Left lung (tissue), 10 donors: ENCODE measurements around the gene CEP89. TPM values are rescaled to one million over a fixed set of nuclear protein-coding genes. Genes with fewer than 3 reads are reported as not detected.

Experiments
- ATAC-seq: fragments of 200-7000 bp; cut with Tn5 transposase; one replicate; pipeline ENCODE4 v1.9.1; 2020; ENCODE audit warnings: moderate library complexity
- DNase-seq, 4 donors: peaks; one replicate each; pipeline ENCODE4 v3.0.0-alpha.2; 2013 to 2020
- H3K27ac ChIP-seq, 2 donors: fragments of 200-600 bp; sonication (generic) in 1 of 2; one replicate each; pipeline versions ENCODE4 v1.5.0 to v1.8.0; 2020 to 2021
- H3K27me3 ChIP-seq, 2 donors: fragments of 200-600 bp; sonication (generic) in 1 of 2; one replicate each; pipeline versions ENCODE4 v1.5.0 to v1.8.0; 2020 to 2021
- H3K36me3 ChIP-seq, 2 donors: fragments of 200-600 bp; sonication (generic) in 1 of 2; one replicate each; pipeline versions ENCODE4 v1.5.0 to v1.8.0; 2020 to 2021
- H3K4me1 ChIP-seq, 2 donors: fragments of 200-600 bp; one replicate each; pipeline ENCODE4 v1.8.0; 2021
- H3K4me3 ChIP-seq, 2 donors: fragments of 200-600 bp; sonication (generic) in 1 of 2; one replicate each; pipeline versions ENCODE4 v1.5.0 to v1.8.0; 2020 to 2021; ENCODE audit warnings: mild to moderate bottlenecking in 1 of 2
- H3K9me3 ChIP-seq, 2 donors: fragments of 200-600 bp; sonication (generic) in 1 of 2; one replicate each; pipeline versions ENCODE4 v1.5.0 to v1.8.0; 2020 to 2021
- intact Hi-C, 2 donors: fragments of 100-400 bp; cut with DNase I; formaldehyde crosslinking; loops; one replicate each; pipeline versions ENCODE4 v1.11.2 to v1.14.2; 2022
- polyA plus RNA-seq, 6 donors: library from polyadenylated mRNA; unstranded; fragments of 120-200 nt; gene quantifications; one replicate each; pipeline ENCODE4 v1.2.1, GENCODE V29; 2013; ENCODE audit not compliant: insufficient read length in 6 of 6
- total RNA-seq, 2 donors: library from RNA; stranded (reverse); fragmentation: NEBNext Ultra II Directional; extraction: Animal tissue kit (Norgen Biotek cat#: 25700); gene quantifications; one replicate each; pipeline ENCODE4 v1.2.1, GENCODE V29; 2021
- TF ChIP-seq, protein P1 (sequence below), 2 donors: fragments of 200-600 bp; sonication (generic) in 1 of 2; IDR thresholded peaks; one replicate each; pipeline versions ENCODE4 v1.5.0 to v1.8.0; 2021; ENCODE audit warnings: antibody characterized with exemption in 2 of 2
- donor health status: DM: no; HTN: yes; CAD: no.
- donor health status: DM: no; HTN: no; CAD: no.

Gene CEP89
- total and polyA plus RNA-seq, 8 donors = 19.1 to 37.9 (median 32.3) TPM

DNA sequence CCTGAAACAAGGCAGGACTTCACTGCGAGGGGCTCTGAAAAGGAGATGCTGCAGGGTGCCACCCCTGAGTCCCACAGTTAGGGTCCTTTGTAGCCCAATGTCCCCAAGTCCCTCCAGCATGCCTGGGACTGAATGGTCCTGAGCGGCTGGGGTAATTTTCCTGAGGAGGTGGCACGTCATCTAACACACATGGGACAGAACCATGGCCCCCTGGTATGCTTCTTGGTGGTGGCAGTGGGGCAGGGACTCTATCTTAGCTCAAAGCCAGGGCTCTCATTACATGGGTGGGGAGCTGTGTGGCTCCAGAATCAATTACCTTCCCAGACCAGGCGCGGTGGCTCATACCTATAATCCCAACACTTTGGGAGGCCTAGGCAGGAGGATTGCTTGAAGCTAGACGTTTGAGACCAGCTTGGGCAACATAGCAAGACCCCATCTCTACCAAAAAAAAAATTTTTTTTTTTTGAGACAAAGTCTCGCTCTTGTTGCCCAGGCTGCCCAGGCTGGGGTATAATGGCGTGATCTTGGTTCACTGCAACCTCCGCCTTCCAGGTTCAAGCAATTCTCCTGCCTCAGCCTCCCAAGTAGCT lies 94.3 kb downstream of the CEP89 start:
- TF ChIP-seq, protein P1, sequence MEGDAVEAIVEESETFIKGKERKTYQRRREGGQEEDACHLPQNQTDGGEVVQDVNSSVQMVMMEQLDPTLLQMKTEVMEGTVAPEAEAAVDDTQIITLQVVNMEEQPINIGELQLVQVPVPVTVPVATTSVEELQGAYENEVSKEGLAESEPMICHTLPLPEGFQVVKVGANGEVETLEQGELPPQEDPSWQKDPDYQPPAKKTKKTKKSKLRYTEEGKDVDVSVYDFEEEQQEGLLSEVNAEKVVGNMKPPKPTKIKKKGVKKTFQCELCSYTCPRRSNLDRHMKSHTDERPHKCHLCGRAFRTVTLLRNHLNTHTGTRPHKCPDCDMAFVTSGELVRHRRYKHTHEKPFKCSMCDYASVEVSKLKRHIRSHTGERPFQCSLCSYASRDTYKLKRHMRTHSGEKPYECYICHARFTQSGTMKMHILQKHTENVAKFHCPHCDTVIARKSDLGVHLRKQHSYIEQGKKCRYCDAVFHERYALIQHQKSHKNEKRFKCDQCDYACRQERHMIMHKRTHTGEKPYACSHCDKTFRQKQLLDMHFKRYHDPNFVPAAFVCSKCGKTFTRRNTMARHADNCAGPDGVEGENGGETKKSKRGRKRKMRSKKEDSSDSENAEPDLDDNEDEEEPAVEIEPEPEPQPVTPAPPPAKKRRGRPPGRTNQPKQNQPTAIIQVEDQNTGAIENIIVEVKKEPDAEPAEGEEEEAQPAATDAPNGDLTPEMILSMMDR (IDR thresholded peaks at IDR 0.05) = no peak
- H3K27me3 ChIP-seq = no peaks in the 10 kb centered on the region
- intact Hi-C loops = no loop called here
- ATAC-seq (no peak), DNase-seq (no peak)
- H3K9me3 ChIP-seq = no peaks in the 10 kb centered on the region
- H3K4me3 ChIP-seq = no peak overlapping the region
- H3K4me1 ChIP-seq = no peaks in the 10 kb centered on the region
- peaks cover 0 to 25% of the 10 kb centered on the region in 2 donors for H3K36me3 ChIP-seq
- no peak overlapping the region for H3K27ac ChIP-seq

DNA sequence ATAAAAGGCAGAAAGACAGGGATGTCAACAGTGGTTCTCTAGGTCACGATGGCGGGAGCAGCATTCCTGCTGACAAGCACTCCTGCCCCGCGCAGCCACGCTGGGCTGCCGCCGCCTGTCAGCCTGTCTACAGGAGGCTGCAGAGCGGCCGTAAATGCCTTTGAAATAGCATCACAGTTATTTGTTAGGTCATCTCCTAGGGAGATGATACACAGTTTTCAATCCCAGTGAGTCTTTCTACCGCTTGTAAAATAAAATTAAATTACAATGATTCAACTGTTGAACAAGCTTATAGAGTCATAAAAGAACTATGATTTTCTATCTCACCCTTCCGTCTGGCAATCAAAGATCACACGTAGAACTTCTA lies 94.9 kb downstream of the CEP89 start:
- DNase-seq = no peak
- H3K27ac ChIP-seq = no peak overlapping the region
- intact Hi-C loops = no loop called here

DNA sequence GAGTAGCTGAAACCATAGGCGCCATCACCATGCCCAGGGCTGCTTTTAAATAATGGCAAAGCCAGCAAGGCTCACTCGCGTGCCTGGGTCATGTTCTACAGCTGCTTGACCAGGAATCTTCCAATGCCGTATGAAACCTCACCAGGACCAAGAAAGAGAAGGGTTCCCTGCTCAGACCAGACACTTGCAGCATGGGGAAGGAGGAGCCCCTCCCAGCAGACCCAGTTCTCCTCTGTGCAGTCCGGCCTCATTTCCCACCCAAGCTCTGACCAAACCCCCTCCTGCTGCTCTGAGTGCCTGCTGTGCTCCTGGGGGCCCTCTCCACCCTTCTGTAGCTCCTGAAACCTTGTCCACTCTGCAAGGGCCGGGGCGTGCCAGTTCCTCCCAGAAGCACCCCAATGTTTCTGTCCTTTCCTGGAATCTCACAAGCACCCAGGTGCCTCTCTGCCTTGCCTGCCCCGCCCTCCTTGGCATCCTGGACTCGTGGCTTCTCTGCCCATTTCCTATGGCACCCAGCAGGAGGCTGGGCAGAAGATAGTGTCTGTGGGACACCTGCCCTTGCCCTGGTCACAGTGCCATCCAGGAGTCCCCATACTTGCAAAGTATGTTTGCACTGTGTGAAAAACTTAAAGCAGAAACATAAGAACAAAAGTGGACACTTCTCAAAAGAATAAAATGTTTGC lies 95.4 kb downstream of the CEP89 start:
- H3K27me3 ChIP-seq = no peaks in the 10 kb centered on the region
- no peak overlapping the region for H3K27ac ChIP-seq
- ATAC-seq (no peak), DNase-seq (no peak)
- H3K9me3 ChIP-seq = no peaks in the 10 kb centered on the region
- peaks cover 0 to 25% of the 10 kb centered on the region in 2 donors for H3K36me3 ChIP-seq
- TF ChIP-seq, protein P1 (IDR thresholded peaks at IDR 0.05) = no peak
- intact Hi-C loops = no loop called here
- no peak overlapping the region for H3K4me3 ChIP-seq
- no peaks in the 10 kb centered on the region for H3K4me1 ChIP-seq

More for the DNA sequence above, 94.9 kb downstream of the CEP89 start:
- Histone ChIP-seq H3K4me1 (no peaks in the 10 kb centered on the region), H3K9me3 (no peaks in the 10 kb centered on the region), H3K4me3 (no peak overlapping the region), H3K36me3 (peaks cover 0 to 25% of the 10 kb centered on the region in 2 donors), H3K27me3 (no peaks in the 10 kb centered on the region)
- TF ChIP-seq, protein P1 (IDR thresholded peaks at IDR 0.05) = no peak
- ATAC-seq = no peak

DNA sequence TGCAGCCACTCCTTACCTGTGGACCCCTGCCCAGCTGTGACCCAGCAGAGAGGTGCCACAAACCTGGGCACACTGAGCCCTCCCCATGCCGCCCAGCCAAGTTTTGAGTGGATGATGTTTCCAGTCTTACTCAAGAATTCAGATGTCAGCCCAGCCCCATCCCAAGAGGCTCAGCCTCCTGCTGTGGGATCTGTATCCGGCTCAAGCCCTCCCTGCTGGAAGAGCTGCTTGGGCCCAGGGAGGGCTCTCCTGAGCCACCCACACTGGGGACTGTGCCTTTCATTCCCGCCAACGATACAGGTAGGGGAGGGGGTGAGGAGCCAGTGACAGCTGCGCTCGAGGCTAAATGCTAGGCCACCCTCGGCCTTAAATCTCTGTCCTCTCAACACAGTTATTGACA lies 96.3 kb downstream of the CEP89 start:
- Histone ChIP-seq H3K4me3 (no peak overlapping the region), H3K9me3 (no peaks in the 10 kb centered on the region), H3K27me3 (no peaks in the 10 kb centered on the region), H3K27ac (no peak overlapping the region), H3K4me1 (no peaks in the 10 kb centered on the region), H3K36me3 (peaks cover 0 to 25% of the 10 kb centered on the region in 2 donors)
- TF ChIP-seq, protein P1 (IDR thresholded peaks at IDR 0.05) = no peak
- no peak for ATAC-seq
- intact Hi-C loops = no loop called here
- no peak for DNase-seq

DNA sequence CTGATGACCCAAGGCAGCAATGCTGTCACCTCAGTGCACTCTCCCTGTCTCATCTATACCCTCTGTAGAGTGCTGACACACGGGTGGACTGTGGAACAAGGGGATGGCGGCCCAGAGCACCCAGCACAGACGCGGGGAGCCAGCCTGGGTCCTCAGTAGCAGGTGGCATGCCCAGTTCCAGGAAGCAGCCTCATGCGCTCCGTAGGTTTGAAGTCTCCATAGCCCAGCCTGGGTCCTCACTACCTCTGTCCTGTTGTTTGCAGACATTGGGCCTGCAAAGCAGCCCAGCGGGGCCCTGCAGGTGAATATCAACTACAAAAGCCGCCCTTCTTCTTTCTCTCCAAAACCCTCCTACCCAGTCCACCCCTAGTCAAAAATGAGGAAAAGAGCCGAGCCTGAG lies 97.2 kb downstream of the CEP89 start:
- TF ChIP-seq, protein P1 (IDR thresholded peaks at IDR 0.05) = no peak
- intact Hi-C loops = no loop called here
- H3K9me3 ChIP-seq = no peaks in the 10 kb centered on the region
- H3K36me3 ChIP-seq = peaks cover 0 to 17% of the 10 kb centered on the region in 2 donors
- H3K27me3 ChIP-seq = no peaks in the 10 kb centered on the region
- no peak overlapping the region for H3K4me3 ChIP-seq
- H3K4me1 ChIP-seq = no peaks in the 10 kb centered on the region
- ATAC-seq = no peak
- DNase-seq = no peak
- H3K27ac ChIP-seq = no peak overlapping the region
